Activated CD8-positive, alpha-beta memory T cell treated with anti-CD3 and anti-CD28 coated beads, Interleukin-2, amount 10 ng/mL, durations not matched to agents 7 days and 5 days (primary cell): ENCODE data around the gene SNAPIN. TPM values are rescaled to one million over a fixed set of nuclear protein-coding genes. Genes with fewer than 3 reads are reported as not detected.

Experiments
- ATAC-seq: fragments of 150-1000 bp; cut with Tn5 transposase; one replicate; pipeline ENCODE4 v1.10.0; 2021; ENCODE audit warnings: moderate library complexity
- CTCF ChIA-PET: fragments of 350-600 bp; sonication (Branson Sonifier 250); formaldehyde crosslinking; loops from one replicate; lab custom pipeline; 2021; ENCODE audit warnings: antibody characterized with exemption; lab: Charles Lee
- DNase-seq: peaks from one replicate; pipeline ENCODE4 v3.0.0-alpha.2; 2020
- H3K27ac Mint-ChIP-seq: one replicate; pipeline ENCODE4 v1.8.0; 2021; ENCODE audit warnings: mild to moderate bottlenecking, mixed read lengths
- H3K27me3 Mint-ChIP-seq: one replicate; pipeline ENCODE4 v1.8.0; 2021; ENCODE audit warnings: mixed read lengths
- H3K36me3 Mint-ChIP-seq: one replicate; pipeline ENCODE4 v1.8.0; 2021; ENCODE audit warnings: mild to moderate bottlenecking, mixed read lengths
- H3K4me1 Mint-ChIP-seq: one replicate; pipeline ENCODE4 v1.8.0; 2021; ENCODE audit warnings: mixed read lengths
- H3K4me3 Mint-ChIP-seq: one replicate; pipeline ENCODE4 v1.8.0; 2021; ENCODE audit warnings: mild to moderate bottlenecking, moderate library complexity, mixed read lengths
- H3K9me3 Mint-ChIP-seq: one replicate; pipeline ENCODE4 v1.8.0; 2022; ENCODE audit warnings: low read depth, mixed read lengths
- total RNA-seq, 2 experiments: library from RNA; stranded (reverse); gene quantifications; one replicate each; pipeline ENCODE4 v1.2.3, GENCODE V29; 2021

The SNAPIN gene
- total RNA-seq = 10 to 100 TPM; 30.7 to 34.2 TPM

- Mint-ChIP-seq H3K27ac (peak within 1 kb of the TSS; percentile 87), H3K36me3 (peaks cover 21% of the 10 kb centered on the region), H3K9me3 (no peaks in the 10 kb centered on the region), H3K4me3 (peak within 1 kb of the TSS; percentile 83), H3K4me1 (peaks cover 14% of the 10 kb centered on the region), H3K27me3 (no peaks in the 10 kb centered on the region)
- CTCF ChIA-PET = interaction anchor here (0.6 to 2.1 kb wide), 6 partner anchors 8 to 328 kb away, joined by 3 to 13 read pairs (median 4); partner anchors contain the start of gene ILF2
- ATAC-seq (peak; percentile 98), DNase-seq (peak; percentile 95)
Measured at GRCh38 chr1:153658400-153659174, at the start of gene SNAPIN. Gene SNAPIN, plus strand, starts transcription at chr1:153658703. Its CDS starts 41 bp downstream, at chr1:153658744.

- no peaks in the 10 kb centered on the region for H3K9me3 Mint-ChIP-seq
- CTCF ChIA-PET = no interaction called here
- ATAC-seq (no peak), DNase-seq (no peak)
- no peak overlapping the region for H3K27ac Mint-ChIP-seq
- H3K36me3 Mint-ChIP-seq = no peaks in the 10 kb centered on the region
- no peak overlapping the region for H3K4me3 Mint-ChIP-seq
- H3K27me3 Mint-ChIP-seq = no peaks in the 10 kb centered on the region
- H3K4me1 Mint-ChIP-seq = no peaks in the 10 kb centered on the region
Measured at GRCh38 chr1:153608742-153609584, 49.5 kb upstream of the SNAPIN start.

- no peak for ATAC-seq
- no peaks in the 10 kb centered on the region for H3K36me3 Mint-ChIP-seq
- H3K27ac Mint-ChIP-seq = no peak overlapping the region
- CTCF ChIA-PET = no interaction called here
- H3K27me3 Mint-ChIP-seq = no peaks in the 10 kb centered on the region
- DNase-seq = no peak
- H3K4me3 Mint-ChIP-seq = no peak overlapping the region
- no peaks in the 10 kb centered on the region for H3K4me1 Mint-ChIP-seq
- no peaks in the 10 kb centered on the region for H3K9me3 Mint-ChIP-seq
Measured at GRCh38 chr1:153609585-153609907, 49.0 kb upstream of the SNAPIN start.

GRCh38 chr1:153610334-153610733, 48.2 kb upstream of the SNAPIN start:
- H3K27ac Mint-ChIP-seq = no peak overlapping the region
- no peak for ATAC-seq
- H3K4me1 Mint-ChIP-seq = no peaks in the 10 kb centered on the region
- H3K27me3 Mint-ChIP-seq = no peaks in the 10 kb centered on the region
- CTCF ChIA-PET = no interaction called here
- DNase-seq = no peak
- no peaks in the 10 kb centered on the region for H3K36me3 Mint-ChIP-seq
- no peak overlapping the region for H3K4me3 Mint-ChIP-seq
- H3K9me3 Mint-ChIP-seq = no peaks in the 10 kb centered on the region

- no peak overlapping the region for H3K27ac Mint-ChIP-seq
- CTCF ChIA-PET = no interaction called here
- ATAC-seq = no peak
- DNase-seq = no peak
- H3K4me1 Mint-ChIP-seq = no peaks in the 10 kb centered on the region
- no peaks in the 10 kb centered on the region for H3K36me3 Mint-ChIP-seq
- no peak overlapping the region for H3K4me3 Mint-ChIP-seq
- no peaks in the 10 kb centered on the region for H3K27me3 Mint-ChIP-seq
- H3K9me3 Mint-ChIP-seq = no peaks in the 10 kb centered on the region
Measured at GRCh38 chr1:153610811-153611301, 47.6 kb upstream of the SNAPIN start.

- Mint-ChIP-seq H3K4me1 (no peaks in the 10 kb centered on the region), H3K36me3 (no peaks in the 10 kb centered on the region), H3K9me3 (no peaks in the 10 kb centered on the region), H3K4me3 (no peak overlapping the region), H3K27ac (no peak overlapping the region), H3K27me3 (no peaks in the 10 kb centered on the region)
- DNase-seq (no peak), ATAC-seq (no peak)
- CTCF ChIA-PET = interaction anchor here (0.6 kb wide), 1 partner anchor 75 kb away, joined by 3 read pairs; no protein-coding TSS in a partner anchor
Measured at GRCh38 chr1:153611356-153611755, 47.1 kb upstream of the SNAPIN start.

- ATAC-seq (no peak), DNase-seq (no peak)
- H3K36me3 Mint-ChIP-seq = no peaks in the 10 kb centered on the region
- H3K4me1 Mint-ChIP-seq = no peaks in the 10 kb centered on the region
- no peak overlapping the region for H3K4me3 Mint-ChIP-seq
- H3K27me3 Mint-ChIP-seq = no peaks in the 10 kb centered on the region
- H3K9me3 Mint-ChIP-seq = no peaks in the 10 kb centered on the region
- no peak overlapping the region for H3K27ac Mint-ChIP-seq
- CTCF ChIA-PET = no interaction called here
Measured at GRCh38 chr1:153612111-153612754, 46.3 kb upstream of the SNAPIN start.

- H3K9me3 Mint-ChIP-seq = no peaks in the 10 kb centered on the region
- H3K27ac Mint-ChIP-seq = no peak within 1 kb of the TSS
- H3K27me3 Mint-ChIP-seq = no peaks in the 10 kb centered on the region
- ATAC-seq (no peak), DNase-seq (no peak)
- H3K4me3 Mint-ChIP-seq = no peak within 1 kb of the TSS
- no peaks in the 10 kb centered on the region for H3K4me1 Mint-ChIP-seq
- H3K36me3 Mint-ChIP-seq = no peaks in the 10 kb centered on the region
- CTCF ChIA-PET = no interaction called here
Measured at GRCh38 chr1:153612755-153613331, 45.7 kb upstream of the SNAPIN start, which contains the start of gene S100A16. Gene S100A16, minus strand, starts transcription at chr1:153613137. Its CDS starts 4,986 bp downstream, at chr1:153608151.

- DNase-seq (no peak), ATAC-seq (no peak)
- Mint-ChIP-seq H3K36me3 (no peaks in the 10 kb centered on the region), H3K27ac (no peak overlapping the region), H3K9me3 (no peaks in the 10 kb centered on the region), H3K4me3 (no peak overlapping the region), H3K27me3 (no peaks in the 10 kb centered on the region), H3K4me1 (no peaks in the 10 kb centered on the region)
- CTCF ChIA-PET = no interaction called here
Measured at GRCh38 chr1:153613406-153613805, 45.1 kb upstream of the SNAPIN start.

- CTCF ChIA-PET = interaction anchor here (1.0 to 1.2 kb wide), 2 partner anchors 81 to 119 kb away, joined by 3 read pairs; no protein-coding TSS in a partner anchor
- no peaks in the 10 kb centered on the region for H3K27me3 Mint-ChIP-seq
- no peak overlapping the region for H3K4me3 Mint-ChIP-seq
- DNase-seq (no peak), ATAC-seq (no peak)
- no peak overlapping the region for H3K27ac Mint-ChIP-seq
- no peaks in the 10 kb centered on the region for H3K9me3 Mint-ChIP-seq
- no peaks in the 10 kb centered on the region for H3K4me1 Mint-ChIP-seq
- no peaks in the 10 kb centered on the region for H3K36me3 Mint-ChIP-seq
Measured at GRCh38 chr1:153614189-153614900, 44.2 kb upstream of the SNAPIN start.

- ATAC-seq (no peak), DNase-seq (no peak)
- Mint-ChIP-seq H3K4me3 (no peak overlapping the region), H3K4me1 (no peaks in the 10 kb centered on the region), H3K9me3 (no peaks in the 10 kb centered on the region), H3K27me3 (no peaks in the 10 kb centered on the region), H3K27ac (no peak overlapping the region), H3K36me3 (no peaks in the 10 kb centered on the region)
- CTCF ChIA-PET = interaction anchor here (1.0 to 1.2 kb wide), 2 partner anchors 82 to 120 kb away, joined by 3 read pairs; no protein-coding TSS in a partner anchor
Measured at GRCh38 chr1:153614906-153615305, 43.6 kb upstream of the SNAPIN start.

- H3K27me3 Mint-ChIP-seq = no peaks in the 10 kb centered on the region
- no peaks in the 10 kb centered on the region for H3K36me3 Mint-ChIP-seq
- CTCF ChIA-PET = no interaction called here
- H3K27ac Mint-ChIP-seq = no peak overlapping the region
- DNase-seq (no peak), ATAC-seq (no peak)
- no peaks in the 10 kb centered on the region for H3K4me1 Mint-ChIP-seq
- no peak overlapping the region for H3K4me3 Mint-ChIP-seq
- H3K9me3 Mint-ChIP-seq = no peaks in the 10 kb centered on the region
Measured at GRCh38 chr1:153615406-153615805, 43.1 kb upstream of the SNAPIN start.
